ENCODE measurements around the gene GTSE1.

The GTSE1 gene

GRCh38 chr22:46353483-46354105 lies 56.9 kb downstream of the GTSE1 start:
- DNase-seq (ENCODE audit: low spot score): no peak

DNA sequence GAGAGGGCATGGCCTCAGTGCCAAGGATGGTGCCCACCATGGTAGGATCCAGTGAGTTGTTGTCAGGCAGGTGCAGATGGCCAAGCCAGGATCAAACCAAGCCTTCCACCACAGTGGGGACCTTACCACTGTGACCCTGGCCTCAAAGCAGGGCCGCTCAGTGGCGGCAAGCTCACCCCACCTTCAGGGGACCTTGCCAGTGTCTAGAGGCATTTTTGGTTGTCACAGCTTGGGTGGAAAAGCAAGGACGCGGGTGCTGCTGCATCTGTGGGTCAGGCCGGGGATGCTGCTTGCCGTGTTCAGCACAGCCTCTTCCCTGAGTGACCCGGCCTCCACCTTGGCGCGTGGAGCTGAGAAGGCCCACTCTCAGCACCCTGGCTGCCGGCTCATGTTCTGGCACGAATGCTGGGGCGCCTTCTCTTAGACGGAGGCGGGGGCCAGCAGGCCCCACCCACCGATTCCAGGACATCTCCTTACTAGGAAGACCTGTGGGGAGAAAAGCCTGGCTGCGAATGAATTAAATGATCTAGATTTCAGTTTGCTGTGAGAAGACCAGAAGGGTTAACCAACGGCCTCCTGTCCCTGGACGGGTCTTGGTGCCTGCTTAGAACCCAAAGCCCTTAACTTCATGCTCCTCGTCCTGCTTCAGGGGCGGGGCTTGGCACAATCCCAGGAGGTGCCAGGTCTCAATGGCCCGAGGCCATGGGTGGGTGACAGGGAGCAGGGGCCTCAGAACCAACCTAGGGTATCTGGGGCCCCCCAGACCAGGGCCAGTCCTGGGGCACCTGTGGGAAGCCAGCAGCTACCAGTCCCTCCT lies 57.7 kb downstream of the GTSE1 start:
- no peak for DNase-seq (ENCODE audit: low spot score)

DNA sequence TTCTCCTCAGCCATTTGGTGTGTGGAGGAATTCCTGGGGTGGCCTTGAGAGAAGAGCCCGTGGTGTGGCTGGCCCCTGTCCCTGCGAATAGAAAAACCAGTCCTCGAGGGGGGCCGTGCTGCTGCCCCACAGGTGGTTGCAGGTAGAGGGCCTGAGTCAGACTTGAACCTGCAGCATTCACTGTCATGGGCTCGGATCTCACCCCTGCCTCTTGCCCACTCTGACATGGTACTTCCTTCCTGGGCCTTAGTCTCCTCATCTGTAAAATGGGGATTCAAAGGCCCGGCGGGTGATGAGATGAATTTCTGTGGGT lies 58.3 kb downstream of the GTSE1 start:
- no peak for DNase-seq (ENCODE audit: low spot score)

DNA sequence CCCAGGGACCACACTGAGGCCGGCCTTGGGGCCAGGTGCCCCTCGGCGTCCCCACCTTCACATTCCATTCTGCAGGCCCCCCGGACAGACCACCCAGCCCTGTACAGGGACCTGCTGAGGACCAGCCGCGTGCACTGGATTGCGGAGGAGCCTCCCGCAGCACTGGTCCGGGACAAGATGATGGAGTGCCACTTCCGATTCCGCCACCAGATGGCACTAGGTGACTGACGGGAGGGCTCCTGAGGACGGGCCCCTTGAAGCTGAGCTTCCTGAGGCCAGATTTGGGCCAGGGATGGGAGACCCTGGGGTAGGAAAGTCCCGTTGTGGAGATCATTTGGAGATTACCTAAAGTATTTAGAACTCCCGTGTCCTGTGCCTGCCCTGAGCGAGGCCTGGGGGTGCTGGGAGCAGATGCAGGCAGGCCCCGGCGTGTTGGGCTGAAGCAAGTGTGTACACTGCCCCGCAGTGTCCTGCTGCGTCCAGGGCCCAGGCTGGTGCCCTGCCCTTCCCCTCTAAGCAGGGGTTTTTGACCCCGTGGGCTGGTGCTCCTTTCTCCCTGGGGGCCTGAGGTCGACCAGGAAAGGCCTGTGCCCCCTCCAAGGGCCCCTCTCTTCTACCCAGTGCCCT lies 58.8 kb downstream of the GTSE1 start:
- peak; percentile 35 for DNase-seq (ENCODE audit: low spot score)

DNA sequence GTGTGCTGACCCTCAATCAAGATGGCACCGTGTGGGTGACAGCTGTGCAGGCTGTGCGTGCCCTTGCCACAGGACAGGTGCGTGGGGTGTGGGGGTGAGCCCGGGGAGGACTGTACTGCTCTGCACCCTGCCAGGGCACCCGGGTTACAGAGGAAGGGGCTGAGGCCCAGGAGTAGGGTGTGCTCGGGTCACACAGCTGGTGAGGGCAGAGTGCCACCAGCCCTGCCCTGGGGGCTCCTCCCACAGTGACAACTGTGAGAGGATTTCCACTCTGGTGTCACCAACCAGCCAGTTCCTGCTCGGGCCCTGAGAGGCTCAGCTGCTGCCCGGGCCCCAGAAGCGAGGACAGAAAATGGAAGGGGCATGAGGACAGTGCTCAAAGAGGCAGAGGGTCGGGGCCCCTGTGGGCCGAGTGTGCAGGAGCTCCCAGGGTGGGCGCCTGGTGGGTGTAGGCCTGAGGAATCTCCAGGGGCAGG lies 59.4 kb downstream of the GTSE1 start:
- DNase-seq (ENCODE audit: low spot score): no peak

DNA sequence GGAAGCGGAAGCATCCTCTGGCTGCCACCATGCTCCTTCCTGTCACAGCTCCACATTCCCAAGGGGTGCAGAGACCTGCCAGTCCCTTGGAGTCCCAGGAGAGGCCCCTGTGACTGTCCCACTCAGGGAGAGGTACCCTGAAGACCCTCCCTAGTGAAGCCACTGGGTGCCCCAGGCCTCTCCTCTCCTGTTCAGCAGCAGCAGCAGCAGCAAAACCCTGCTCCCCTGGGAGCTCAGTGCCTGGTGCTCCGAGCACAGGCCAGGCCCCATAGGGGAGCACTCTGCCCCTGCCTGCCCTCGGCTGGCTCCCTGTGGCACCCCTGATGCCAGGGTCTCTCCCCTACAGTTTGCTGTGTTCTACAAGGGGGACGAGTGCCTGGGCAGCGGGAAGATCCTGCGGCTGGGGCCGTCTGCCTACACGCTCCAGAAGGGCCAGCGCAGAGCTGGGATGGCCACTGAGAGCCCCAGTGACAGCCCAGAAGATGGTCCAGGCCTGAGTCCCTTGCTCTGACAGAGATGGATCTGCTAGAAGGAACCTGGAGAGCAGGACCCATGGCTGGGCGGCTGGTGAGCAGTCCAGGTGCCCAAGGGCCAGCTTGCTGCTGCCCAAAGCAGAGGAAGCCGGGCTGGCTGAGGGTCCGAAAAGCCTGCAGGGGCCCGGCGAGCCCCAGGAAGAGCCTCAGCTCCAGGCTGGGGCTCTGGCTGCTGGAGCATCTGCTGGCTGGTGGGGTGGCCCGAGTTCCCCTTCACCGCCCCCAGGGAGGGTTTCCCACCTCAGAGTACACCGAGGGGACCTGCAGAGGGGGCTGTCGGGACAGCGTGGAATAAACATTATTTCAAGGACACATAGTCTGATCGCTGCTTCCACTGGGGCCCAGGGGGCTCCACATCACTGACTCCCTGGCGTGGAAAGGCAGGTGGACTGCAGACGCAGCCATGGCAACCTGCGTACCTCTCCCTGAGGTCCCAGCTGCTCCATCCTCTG lies 60.1 kb downstream of the GTSE1 start:
- no peak for DNase-seq (ENCODE audit: low spot score)

DNA sequence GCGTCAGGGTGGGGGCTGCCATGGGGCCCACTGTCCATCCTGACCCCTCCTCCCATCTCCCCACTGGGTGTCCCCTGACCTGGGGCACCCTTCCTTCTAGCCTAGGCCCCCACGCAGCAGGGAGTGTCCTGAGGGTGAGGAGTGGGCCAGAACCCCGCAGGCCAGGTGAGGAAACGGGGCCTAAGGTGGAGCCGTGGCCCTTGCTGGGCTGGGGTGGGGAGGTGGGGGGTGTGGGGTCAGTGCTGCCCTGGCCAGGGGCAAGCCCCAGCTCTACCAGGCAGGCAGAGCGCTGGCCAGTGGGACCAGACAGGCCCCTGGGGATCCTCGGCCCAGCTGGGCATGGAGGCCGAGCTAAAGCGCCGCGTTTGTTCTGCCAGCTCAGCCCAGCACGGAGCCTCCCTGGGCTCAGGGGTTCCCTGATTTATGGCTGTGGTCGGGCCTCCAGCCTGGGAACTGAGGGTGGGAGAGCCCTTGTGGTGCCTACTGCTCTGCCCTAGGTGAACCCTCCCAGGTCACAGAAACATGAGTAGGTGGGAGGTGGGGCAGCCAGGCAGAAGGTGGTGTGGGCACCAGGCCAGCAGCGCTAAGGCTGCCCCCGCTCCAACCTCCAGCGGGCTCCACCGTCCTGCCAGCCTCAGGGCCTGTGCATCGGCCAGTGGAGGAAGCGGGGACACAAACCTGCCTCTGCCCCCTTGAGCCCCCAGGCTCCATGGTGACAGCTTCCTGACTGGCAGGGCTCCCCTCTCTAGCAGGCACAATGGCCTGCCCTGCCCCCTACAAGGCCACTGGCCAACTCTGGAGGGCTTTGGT lies 61.2 kb downstream of the GTSE1 start:
- DNase-seq (ENCODE audit: low spot score): no peak

- no peak for DNase-seq (ENCODE audit: low spot score)
Observed at GRCh38 chr22:46358766-46359165, 62.1 kb downstream of the GTSE1 start.

- no peak for DNase-seq (ENCODE audit: low spot score)
Observed at GRCh38 chr22:46359362-46359761, 62.7 kb downstream of the GTSE1 start.

DNA sequence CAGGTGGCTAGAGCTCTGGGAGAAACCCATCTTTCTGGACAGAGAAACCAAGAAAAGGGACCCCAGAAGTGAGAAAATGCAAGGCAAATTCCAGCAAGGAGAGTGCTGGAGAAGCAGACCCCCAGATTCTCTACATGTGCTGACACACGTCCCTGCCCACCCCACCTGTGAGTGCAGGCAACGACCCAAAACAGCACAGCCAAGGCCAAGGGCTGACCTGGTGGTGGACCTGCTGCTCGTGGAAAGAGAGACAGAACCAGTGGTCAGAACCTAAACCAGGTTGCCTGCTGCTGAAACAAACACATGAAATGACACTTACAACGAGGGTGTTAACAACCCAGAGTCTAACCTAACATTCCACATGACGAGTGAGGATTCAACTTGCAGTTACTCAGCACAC lies 63.4 kb downstream of the GTSE1 start:
- no peak for DNase-seq (ENCODE audit: low spot score)

GRCh38 chr22:46360891-46361290 lies 64.2 kb downstream of the GTSE1 start:
- DNase-seq (ENCODE audit: low spot score): no peak

- no peak for DNase-seq (ENCODE audit: low spot score)
Observed at GRCh38 chr22:46361826-46362202, 65.1 kb downstream of the GTSE1 start.

DNA sequence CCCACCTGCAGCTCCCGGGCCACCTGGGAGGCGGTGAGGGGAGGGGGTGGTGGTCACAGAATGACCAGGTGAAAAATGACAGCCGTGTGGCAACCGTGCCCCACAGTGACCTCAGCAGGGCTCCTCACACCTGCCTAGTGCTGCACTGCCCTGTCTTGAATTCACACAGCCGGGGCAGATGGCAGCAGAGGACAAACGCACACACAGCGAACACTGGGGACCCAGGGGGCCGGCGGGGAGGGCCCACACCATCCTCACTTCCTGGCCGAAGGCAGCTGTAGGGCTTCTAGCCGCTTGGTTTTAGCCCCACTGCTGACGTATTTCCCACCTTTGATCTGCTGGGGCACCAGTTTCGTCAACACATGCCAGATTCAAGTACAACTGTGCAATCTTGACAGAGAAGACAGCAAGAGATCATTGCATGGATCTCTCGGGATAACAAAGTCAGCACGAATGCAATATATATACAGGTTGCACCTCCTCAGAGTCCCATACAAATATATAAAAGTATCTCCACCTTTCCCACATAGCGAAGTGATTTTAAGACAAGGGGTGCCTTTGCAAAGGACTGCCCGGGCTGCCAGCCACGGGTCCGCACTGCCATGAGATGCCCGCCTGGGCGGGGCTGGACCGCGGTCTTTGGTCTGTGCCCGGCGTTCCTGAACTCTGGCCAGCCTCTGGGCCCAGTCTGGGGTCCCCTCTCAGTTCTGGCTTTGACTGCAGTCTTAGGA lies 65.7 kb downstream of the GTSE1 start:
- no peak for DNase-seq (ENCODE audit: low spot score)

GRCh38 chr22:46362934-46363515 lies 66.4 kb downstream of the GTSE1 start:
- no peak for DNase-seq (ENCODE audit: low spot score)

- no peak for DNase-seq (ENCODE audit: low spot score)
Observed at GRCh38 chr22:46363611-46364321, 67.1 kb downstream of the GTSE1 start.

- no peak for DNase-seq (ENCODE audit: low spot score)
Observed at GRCh38 chr22:46364341-46365165, 67.9 kb downstream of the GTSE1 start.

GRCh38 chr22:46365166-46365624 lies 68.5 kb downstream of the GTSE1 start:
- DNase-seq (ENCODE audit: low spot score): no peak

DNA sequence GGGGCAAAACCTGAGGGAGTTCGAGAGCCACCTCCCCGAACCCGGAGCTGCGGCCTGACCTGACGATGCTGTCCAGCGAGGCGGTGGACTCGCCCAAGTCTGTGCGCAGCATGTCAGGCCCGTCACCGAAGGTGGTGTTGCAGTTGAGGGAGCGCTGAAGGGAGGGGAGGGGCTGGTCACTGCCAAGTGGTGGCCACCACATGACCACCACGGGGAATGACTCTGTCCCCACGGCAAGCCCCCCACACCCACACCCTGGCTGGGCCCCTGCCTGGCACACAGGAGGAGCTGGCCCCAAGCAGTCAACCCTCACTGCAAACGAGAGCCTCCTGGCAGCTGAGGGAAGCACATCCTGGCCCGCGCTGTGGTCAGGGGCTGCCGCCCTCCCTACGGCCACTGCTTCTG lies 69.7 kb downstream of the GTSE1 start:
- no peak for DNase-seq (ENCODE audit: low spot score)
